Activated CD4-positive, CD25-positive, alpha-beta regulatory T cell treated with anti-CD3 and anti-CD28 coated beads, Interleukin-2, amount 50 U/mL, for 24 hours (primary cell): ENCODE data around the gene GNG12.

Experiments
- ATAC-seq, 2 donors: fragments of 150-1000 bp; cut with Tn5 transposase; one replicate each; pipeline ENCODE4 v1.10.0; 2021; ENCODE audit warnings: mild to moderate bottlenecking in 1 of 2, moderate library complexity in 1 of 2

Gene GNG12

GRCh38 chr1:67839826-67840225, 6.6 kb upstream of the GNG12 start:
- ATAC-seq, result no peak

GRCh38 chr1:67838180-67838910, 5.1 kb upstream of the GNG12 start:
- no peak for ATAC-seq

- ATAC-seq, result no peak
Observed at GRCh38 chr1:67836769-67837168, 3.5 kb upstream of the GNG12 start.

GRCh38 chr1:67835663-67836452, 2.6 kb upstream of the GNG12 start:
- no peak for ATAC-seq

- ATAC-seq, result no peak
Observed at GRCh38 chr1:67834246-67834877, 1.1 kb upstream of the GNG12 start.

- no peak for ATAC-seq
Observed at GRCh38 chr1:67833602-67833940, 304 bp upstream of the GNG12 start.

GRCh38 chr1:67831850-67832513, 1.3 kb downstream of the GNG12 start:
- ATAC-seq, result no peak

- ATAC-seq, result no peak
Observed at GRCh38 chr1:67830928-67831830, 2.1 kb downstream of the GNG12 start.

GRCh38 chr1:67830226-67830625, 3.0 kb downstream of the GNG12 start:
- ATAC-seq, result no peak

- ATAC-seq, result no peak
Observed at GRCh38 chr1:67827688-67828087, 5.6 kb downstream of the GNG12 start.

GRCh38 chr1:67825591-67825990, 7.7 kb downstream of the GNG12 start:
- no peak for ATAC-seq

- no peak for ATAC-seq
Observed at GRCh38 chr1:67824766-67825165, 8.5 kb downstream of the GNG12 start.

- no peak for ATAC-seq
Observed at GRCh38 chr1:67823615-67824014, 9.7 kb downstream of the GNG12 start.

GRCh38 chr1:67821263-67821662, 12.0 kb downstream of the GNG12 start:
- no peak for ATAC-seq

- ATAC-seq, result no peak
Observed at GRCh38 chr1:67818725-67819301, 14.5 kb downstream of the GNG12 start.

- no peak for ATAC-seq
Observed at GRCh38 chr1:67818162-67818561, 15.1 kb downstream of the GNG12 start.

- no peak for ATAC-seq
Observed at GRCh38 chr1:67817319-67817718, 15.9 kb downstream of the GNG12 start.

- no peak for ATAC-seq
Observed at GRCh38 chr1:67816506-67816905, 16.8 kb downstream of the GNG12 start.

GRCh38 chr1:67816095-67816475, 17.2 kb downstream of the GNG12 start:
- ATAC-seq, result no peak

GRCh38 chr1:67815303-67816094, 17.8 kb downstream of the GNG12 start:
- no peak for ATAC-seq
